NCI-H2196 treated with DMSO at 0.1 percent for 48 hours (cell line): ENCODE measurements around the gene EPB41.
"Not testable (repeated sequence)": the region's sequence is repeated elsewhere in the genome, so short reads cannot be mapped to it uniquely, and the experiment has no call there.

Source experiments
- DNase-seq: peaks from one replicate; lab custom pipeline; 2025; ENCODE audit not compliant: unreplicated experiment; lab: John Stamatoyannopoulos, UW

The EPB41 gene

GRCh38 chr1:29043274-29043965, 129.1 kb downstream of the EPB41 start:
- DNase-seq, result no peak

- DNase-seq, result no peak
Measured at GRCh38 chr1:29044010-29044409, 129.6 kb downstream of the EPB41 start.

GRCh38 chr1:29045663-29046062, 131.3 kb downstream of the EPB41 start:
- not testable (repeated sequence) for DNase-seq

DNA sequence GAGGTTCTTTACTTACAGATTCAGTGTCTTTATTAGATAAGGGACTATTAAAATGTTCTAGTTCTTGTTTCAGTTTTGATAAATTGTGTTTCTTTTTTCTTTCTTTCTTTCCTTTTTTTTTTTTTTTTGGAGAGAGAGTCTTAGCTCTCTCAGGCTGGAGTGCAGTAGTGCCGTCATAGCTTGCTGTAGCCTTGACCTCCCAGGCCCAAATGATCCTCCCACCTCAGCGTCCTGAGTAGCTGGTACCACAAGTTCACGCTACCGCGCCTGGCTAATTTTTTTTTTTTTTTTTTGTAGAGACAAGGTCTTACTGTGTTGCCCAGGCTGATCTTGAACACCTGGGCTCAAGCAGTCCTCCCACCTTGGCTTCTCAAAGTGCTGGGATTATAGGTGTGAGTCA, 132.8 kb downstream of the EPB41 start:
- DNase-seq, result no peak

DNA sequence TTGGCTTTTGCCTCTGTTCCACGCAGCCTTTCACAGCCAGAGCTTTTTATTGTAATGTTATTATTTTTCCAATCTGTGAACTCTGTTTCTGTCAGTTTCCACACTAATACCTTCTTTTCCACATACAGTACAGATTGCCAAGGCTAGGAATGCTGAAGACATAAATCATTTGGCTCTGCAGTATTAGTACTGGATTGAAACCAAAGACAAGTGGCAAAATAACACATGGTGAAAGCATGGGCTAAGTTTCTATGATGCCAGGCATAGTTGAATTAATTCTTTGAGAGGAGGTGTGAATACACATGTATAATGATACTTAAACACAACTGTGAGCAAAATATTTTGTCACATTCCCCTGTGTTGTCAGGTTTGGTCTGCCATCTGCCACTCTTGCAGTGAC, 135.8 kb downstream of the EPB41 start:
- no peak for DNase-seq

DNA sequence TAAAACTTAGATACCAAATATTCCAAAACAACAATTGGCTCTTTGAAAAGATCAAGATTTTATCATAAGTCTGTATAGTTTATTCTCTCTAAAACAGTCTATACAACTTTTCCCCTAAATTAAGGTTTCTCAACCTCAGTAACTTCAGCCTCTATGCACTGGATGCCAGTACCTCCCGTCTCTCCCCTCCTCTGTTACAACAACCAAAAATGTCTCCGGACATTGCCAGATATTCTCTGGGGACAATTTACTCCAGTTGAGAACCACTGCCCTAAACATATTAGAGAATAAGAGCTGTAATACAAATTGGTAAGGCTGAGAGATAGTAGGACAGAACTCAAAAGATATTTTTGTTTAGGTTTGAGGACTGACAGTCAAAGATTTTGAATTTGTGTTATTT, 137.7 kb downstream of the EPB41 start:
- DNase-seq, result no peak

DNA sequence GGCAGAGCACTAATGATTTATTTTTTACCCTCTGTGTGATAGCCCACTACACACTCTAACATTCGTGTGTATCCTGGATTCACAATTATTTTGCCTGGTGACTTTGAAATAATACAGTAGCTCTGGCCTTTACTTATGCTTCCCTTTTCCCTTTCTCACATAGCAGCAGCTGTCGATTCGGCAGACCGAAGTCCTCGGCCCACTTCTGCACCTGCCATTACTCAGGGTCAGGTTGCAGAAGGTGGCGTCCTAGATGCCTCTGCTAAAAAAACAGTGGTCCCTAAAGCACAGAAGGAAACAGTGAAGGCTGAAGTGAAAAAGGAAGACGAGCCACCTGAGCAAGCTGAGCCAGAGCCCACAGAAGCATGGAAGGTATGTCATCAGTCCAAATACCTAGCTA, 138.6 kb downstream of the EPB41 start:
- no peak for DNase-seq

DNA sequence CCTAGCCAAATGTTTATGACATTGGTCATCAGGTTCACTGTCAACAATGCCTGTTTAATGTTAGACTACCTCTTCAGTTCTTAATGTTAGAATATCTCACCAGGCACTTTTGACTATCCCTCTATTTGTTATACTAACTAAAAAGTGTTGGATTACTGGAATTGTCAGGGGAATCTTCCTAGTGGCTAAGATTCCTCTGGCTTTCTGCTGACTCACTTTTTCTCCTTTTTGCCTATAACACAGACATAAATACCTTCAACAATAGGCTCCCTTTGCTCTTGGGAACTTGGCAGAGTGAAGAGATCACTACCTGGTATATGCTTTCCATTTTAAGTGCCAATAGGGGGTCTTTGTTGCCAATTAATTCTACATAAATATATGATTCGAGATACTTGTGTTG, 140.8 kb downstream of the EPB41 start:
- DNase-seq, result no peak

GRCh38 chr1:29056256-29056655, 141.9 kb downstream of the EPB41 start:
- DNase-seq, result no peak

DNA sequence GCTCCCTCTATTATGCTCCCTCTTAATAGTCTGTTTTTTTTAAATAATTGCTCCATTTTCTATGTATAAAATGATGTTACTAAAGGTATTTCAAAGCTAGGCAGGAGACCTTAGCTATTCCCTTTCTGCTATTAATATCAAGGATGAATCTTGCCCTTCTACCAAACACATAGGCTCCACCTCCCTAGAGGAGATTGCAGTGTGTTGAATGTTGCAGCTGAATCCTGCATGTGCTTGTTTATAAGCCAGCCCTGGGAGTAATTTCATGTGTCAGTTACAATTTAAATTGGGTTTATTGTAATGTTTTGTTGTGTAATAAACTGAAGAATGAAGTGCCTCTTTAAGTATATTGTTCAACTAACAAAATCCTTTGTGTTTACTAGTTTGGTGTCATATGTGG, 143.3 kb downstream of the EPB41 start:
- DNase-seq, result no peak

GRCh38 chr1:29062157-29062942, 148.0 kb downstream of the EPB41 start:
- DNase-seq, result no peak

DNA sequence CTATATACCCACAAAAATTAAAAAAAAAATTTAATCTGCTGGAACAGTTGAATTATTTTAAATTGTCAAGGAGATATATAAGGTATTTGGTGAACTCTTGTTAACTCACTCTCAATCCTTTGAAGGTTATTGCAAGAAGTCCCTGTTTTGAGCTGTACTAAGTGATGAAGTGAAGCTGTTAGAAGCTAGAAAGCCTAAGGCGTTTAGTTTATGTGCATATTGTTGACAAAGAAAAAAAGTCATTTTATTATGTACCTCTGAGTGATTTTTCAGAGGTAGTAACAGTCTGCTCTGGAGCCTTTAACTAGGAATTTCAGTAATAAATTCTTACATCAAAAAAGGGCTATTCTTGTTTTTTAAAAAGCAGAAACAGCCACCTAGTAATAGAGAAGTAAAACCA, 149.7 kb downstream of the EPB41 start:
- DNase-seq, result no peak

GRCh38 chr1:29077155-29077554, 162.8 kb downstream of the EPB41 start:
- no peak for DNase-seq

DNA sequence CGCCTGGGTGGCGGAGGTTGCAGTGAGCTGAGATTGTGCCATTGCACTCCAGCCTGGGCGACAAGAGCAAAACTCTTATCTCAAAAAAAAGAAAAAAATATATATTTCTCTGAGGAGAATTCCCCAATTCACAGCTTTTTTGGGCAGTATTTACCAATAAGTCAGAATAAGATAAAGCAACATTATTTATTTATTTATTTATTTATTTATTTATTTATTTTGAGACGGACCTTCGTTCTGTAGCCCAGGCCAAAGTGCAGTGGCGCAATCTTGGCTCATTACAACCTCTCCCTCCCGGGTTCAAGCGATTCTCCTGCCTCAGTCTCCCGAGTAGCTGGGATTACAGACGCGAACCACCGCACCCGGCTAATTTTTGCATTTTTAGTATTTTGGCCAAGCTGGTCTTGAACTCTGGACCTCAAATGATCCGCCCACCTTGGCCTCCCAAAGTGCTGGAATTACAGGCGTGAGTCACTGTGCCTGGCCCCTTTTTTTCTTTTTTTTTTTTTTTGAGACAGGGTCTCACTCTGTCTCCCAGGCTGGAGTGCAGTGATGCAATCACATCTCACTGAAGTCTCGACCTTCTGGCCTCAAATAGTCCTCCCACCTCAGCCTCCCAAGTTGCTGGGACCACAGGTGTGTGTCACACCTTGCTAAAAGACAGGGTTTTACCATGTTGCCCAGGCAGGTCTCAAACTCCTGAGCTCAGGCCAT, 165.7 kb downstream of the EPB41 start:
- not testable (repeated sequence) for DNase-seq

DNA sequence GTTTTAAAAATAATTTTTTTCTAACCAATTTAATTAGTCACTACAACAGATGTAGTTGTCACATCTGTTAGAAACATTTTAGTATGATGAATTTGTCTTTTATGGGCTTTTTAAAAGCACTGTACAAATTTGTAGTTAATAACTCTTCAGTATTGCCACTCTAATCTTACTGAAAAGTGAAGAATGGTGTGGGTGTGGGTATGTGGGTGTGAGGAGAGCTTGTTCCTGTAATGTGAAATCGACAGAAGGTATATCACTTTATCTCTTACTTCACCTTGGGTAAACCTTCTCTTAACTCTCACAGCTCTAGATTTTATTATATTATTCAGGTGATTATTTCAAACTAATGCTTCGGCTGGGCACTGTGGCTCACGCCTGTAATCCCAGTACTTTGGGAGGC, 166.8 kb downstream of the EPB41 start:
- no peak for DNase-seq

GRCh38 chr1:29082519-29082918, 168.2 kb downstream of the EPB41 start:
- DNase-seq, result no peak

DNA sequence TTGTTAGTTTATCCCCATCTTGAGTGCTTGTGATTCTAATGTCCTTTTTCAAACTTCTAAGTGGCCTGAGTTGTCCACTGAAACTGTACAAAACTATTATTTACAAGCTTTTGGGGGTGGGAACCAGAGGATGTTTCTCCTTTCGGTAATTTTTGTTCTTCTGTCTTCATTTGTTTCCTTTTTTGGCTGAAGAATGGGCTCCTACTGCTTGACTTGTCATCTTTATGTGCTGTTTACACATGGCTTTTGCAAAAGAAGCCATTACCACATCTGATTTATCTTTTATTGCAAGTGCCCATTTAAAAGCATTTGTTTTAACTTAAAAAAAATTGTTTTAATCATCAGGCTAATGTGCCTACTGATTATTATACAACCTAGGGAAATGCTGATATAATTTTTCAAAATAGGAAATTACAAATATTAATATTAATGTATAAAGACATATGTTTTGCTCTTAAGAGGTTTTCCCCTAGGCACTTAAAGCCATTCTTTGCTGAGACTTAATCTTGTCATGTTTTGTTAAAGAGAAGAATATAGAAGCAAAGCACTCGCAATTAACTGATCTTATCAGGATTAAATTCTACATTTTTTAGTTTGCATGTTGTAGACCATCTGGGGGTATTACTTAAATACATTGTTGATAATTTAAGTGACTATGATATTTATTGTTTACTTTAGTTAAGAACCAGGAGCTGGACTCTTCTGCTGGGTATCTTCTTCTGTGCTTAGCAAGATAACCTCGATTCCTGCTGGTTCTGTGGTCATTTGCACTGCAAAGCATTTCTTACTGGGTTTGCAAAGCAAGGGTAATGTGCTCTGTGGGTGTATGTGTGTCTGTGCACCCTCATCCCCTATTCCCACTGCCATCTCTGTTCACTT, 169.2 kb downstream of the EPB41 start:
- DNase-seq, result no peak

DNA sequence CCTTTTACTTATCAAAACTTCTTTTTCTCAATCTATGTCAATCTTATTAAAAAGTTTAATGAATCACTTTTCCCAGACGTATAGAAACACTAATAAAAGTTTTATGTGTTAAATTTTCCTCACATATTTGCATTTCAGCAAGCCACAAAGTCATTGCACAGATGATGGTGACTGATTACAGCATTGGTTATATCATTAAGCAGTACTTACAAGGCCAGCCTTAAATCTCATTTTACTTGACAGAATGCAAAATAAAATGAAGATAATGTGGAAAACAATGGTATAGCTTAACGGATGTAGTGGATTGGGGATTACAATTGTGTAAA, 169.8 kb downstream of the EPB41 start:
- no peak for DNase-seq

DNA sequence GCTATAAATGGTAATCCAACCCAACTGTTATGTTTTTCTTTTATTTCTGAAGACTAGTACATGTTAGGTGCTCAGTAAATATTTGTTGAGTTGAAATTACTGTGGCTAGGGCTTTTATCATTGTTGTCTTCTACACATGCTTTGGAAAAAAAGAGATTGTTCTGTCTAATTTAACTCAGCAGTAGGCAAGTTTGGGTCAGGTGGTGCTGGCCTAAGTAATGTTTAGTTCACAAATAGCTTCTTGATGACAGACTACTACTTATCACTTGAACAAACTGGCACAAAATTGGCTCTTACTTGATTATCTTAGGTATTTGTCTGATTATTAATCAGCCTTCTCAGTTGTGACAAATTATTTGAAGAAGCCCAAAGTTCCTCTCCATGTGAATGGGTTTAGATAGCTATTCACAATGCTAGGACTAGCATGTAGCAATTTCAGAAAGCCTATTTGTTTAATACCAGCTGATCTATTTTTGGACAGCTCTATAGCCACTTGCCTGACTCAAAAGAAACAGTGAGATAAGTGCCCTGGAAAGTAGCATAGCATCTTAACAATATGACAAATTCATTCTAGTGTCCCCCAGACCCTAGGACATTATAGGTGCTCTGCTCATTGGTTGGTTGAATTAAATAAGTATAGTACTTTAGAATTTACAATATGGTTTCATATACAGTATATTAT, 176.7 kb downstream of the EPB41 start:
- DNase-seq, result peak; percentile 7

GRCh38 chr1:29092704-29093103, 178.3 kb downstream of the EPB41 start:
- DNase-seq, result not testable (repeated sequence)

- DNase-seq, result no peak
Measured at GRCh38 chr1:29094433-29094832, 180.1 kb downstream of the EPB41 start.
